HepG2 (cell line): ENCODE results near the gene ZBP1. TPM values are rescaled to one million over a fixed set of nuclear protein-coding genes. Genes with fewer than 3 reads are reported as not detected.

Experiments used
- AFF4 ChIP-seq: sonication (generic); formaldehyde crosslinking; IDR thresholded peaks from 2 replicates; pipeline ENCODE4 v1.4.0; 2020; ENCODE audit warnings: missing genetic modification reagents
- CHD2 ChIP-seq: IDR thresholded peaks from 2 replicates; pipeline ENCODE4 v1.6.1; 2011; ENCODE audit warnings: low read depth, low read length, improper control_type of control experiment
- CREM ChIP-seq, 2 experiments: sonication (generic) in 1 of 2; formaldehyde crosslinking in 1 of 2; IDR thresholded peaks; 2 replicates each; pipeline versions ENCODE4 v1.4.0 to v1.6.1; 2016 to 2020; ENCODE audit warnings: antibody characterized with exemption in 1 of 2, mild to moderate bottlenecking in 1 of 2, missing genetic modification reagents in 1 of 2
- GATAD2A ChIP-seq: IDR thresholded peaks from 2 replicates; pipeline ENCODE4 v1.6.1; 2016
- GLI4 ChIP-seq: sonication (generic); formaldehyde crosslinking; IDR thresholded peaks from 2 replicates; pipeline ENCODE4 v1.5.1; 2020; ENCODE audit warnings: missing genetic modification reagents, mild to moderate bottlenecking, moderate library complexity, borderline replicate concordance
- HNF4G ChIP-seq, 2 experiments: sonication (generic) in 1 of 2; formaldehyde crosslinking in 1 of 2; IDR thresholded peaks; 2 replicates each; pipeline versions ENCODE4 v1.4.0 to v1.6.1; 2011 to 2020; ENCODE audit warnings: borderline replicate concordance in 2 of 2, low read depth in 2 of 2, mild to moderate bottlenecking in 2 of 2, low read length in 1 of 2, missing genetic modification reagents in 1 of 2, moderate library complexity in 1 of 2
- JUNB ChIP-seq: sonication (generic); formaldehyde crosslinking; IDR thresholded peaks from 2 replicates; pipeline ENCODE4 v1.8.0; 2022; ENCODE audit warnings: missing genetic modification reagents, mild to moderate bottlenecking, borderline replicate concordance
- MTA1 ChIP-seq: sonication (generic); formaldehyde crosslinking; IDR thresholded peaks from 2 replicates; pipeline ENCODE4 v1.4.0; 2020; ENCODE audit warnings: missing genetic modification reagents, mild to moderate bottlenecking, borderline replicate concordance
- POLR2A ChIP-seq, 2 experiments: IDR thresholded peaks; 2 replicates each; pipeline ENCODE4 v1.6.1; 2011; ENCODE audit warnings: low read depth in 2 of 2, low read length in 2 of 2, mild to moderate bottlenecking in 1 of 2, moderate library complexity in 1 of 2; ENCODE audit not compliant: insufficient read depth in 1 of 2
- SMARCC2 ChIP-seq: fragments of 450-650 bp; IDR thresholded peaks from 2 replicates; pipeline ENCODE4 v1.6.1; 2017; ENCODE audit warnings: antibody characterized with exemption, mild to moderate bottlenecking
- TBX3 ChIP-seq: fragments of 450-650 bp; IDR thresholded peaks from 2 replicates; pipeline ENCODE4 v1.6.1; 2017; ENCODE audit warnings: antibody characterized with exemption, mild to moderate bottlenecking, inconsistent platforms, borderline replicate concordance
- ZBTB43 ChIP-seq: sonication (generic); formaldehyde crosslinking; conservative IDR thresholded peaks from 2 replicates; pipeline ENCODE4 v1.4.0; 2020; ENCODE audit warnings: missing genetic modification reagents
- ZNF180 ChIP-seq: sonication (generic); formaldehyde crosslinking; IDR thresholded peaks from 2 replicates; pipeline ENCODE4 v1.4.0; 2020; ENCODE audit warnings: low read depth, missing genetic modification reagents, borderline replicate concordance
- ZNF20 ChIP-seq: sonication (generic); formaldehyde crosslinking; IDR thresholded peaks from 2 replicates; pipeline ENCODE4 v1.4.0; 2020; ENCODE audit warnings: mild to moderate bottlenecking, moderate library complexity, missing genetic modification reagents
- ZNF549 ChIP-seq: sonication (generic); formaldehyde crosslinking; IDR thresholded peaks from 2 replicates; pipeline ENCODE4 v1.5.0; 2020; ENCODE audit warnings: missing genetic modification reagents
- ZNF572 ChIP-seq: sonication (generic); formaldehyde crosslinking; IDR thresholded peaks from 2 replicates; pipeline ENCODE4 v1.5.1; 2020; ENCODE audit warnings: mild to moderate bottlenecking, missing genetic modification reagents
- ZNF597 ChIP-seq: sonication (generic); formaldehyde crosslinking; IDR thresholded peaks from 2 replicates; pipeline ENCODE4 v1.5.0; 2020; ENCODE audit warnings: missing genetic modification reagents
- ZNF598 ChIP-seq: sonication (generic); formaldehyde crosslinking; IDR thresholded peaks from 2 replicates; pipeline ENCODE4 v1.5.1; 2020; ENCODE audit warnings: mild to moderate bottlenecking, missing genetic modification reagents, borderline replicate concordance
- ZNF652 ChIP-seq: IDR thresholded peaks from 2 replicates; pipeline ENCODE4 v1.6.1; 2016; ENCODE audit warnings: low read depth, borderline replicate concordance
- ZNF83 ChIP-seq: sonication (generic); formaldehyde crosslinking; IDR thresholded peaks from 2 replicates; pipeline ENCODE4 v1.4.0; 2020; ENCODE audit warnings: missing genetic modification reagents, mild to moderate bottlenecking, borderline replicate concordance
- ZNF891 ChIP-seq: sonication (generic); formaldehyde crosslinking; IDR thresholded peaks from 2 replicates; pipeline ENCODE4 v1.5.0; 2020; ENCODE audit warnings: mild to moderate bottlenecking, missing genetic modification reagents
- polyA plus RNA-seq, 8 experiments: library from polyadenylated mRNA; depleted of rRNA in 3 of 8; stranded (reverse) in 7 of 8; unstranded in 1 of 8; fragments of >200 nt; fragmentation: Illumina TruSeq in 4 of 8; extraction: Trizol in 4 of 8; gene quantifications; 2 replicates each; pipeline versions ENCODE4 v1.2.1 to v1.2.3, GENCODE V29; 2011 to 2016; ENCODE audit warnings: low read depth in 4 of 8, missing spikeins in 1 of 8, mixed read lengths in 1 of 8; ENCODE audit not compliant: insufficient read depth in 1 of 8
- total RNA-seq, 5 experiments: library from RNA; depleted of rRNA; stranded (reverse); fragments of >200 nt; fragmentation: Illumina TruSeq; extraction: Trizol; gene quantifications; 2 replicates each; pipeline ENCODE4 v1.2.3, GENCODE V29; 2016; ENCODE audit warnings: low read depth in 1 of 5
- TF ChIP-seq, protein P1 (sequence below): sonication (generic); formaldehyde crosslinking; IDR thresholded peaks from 2 replicates; pipeline ENCODE4 v1.8.0; 2023; ENCODE audit warnings: mild to moderate bottlenecking, missing genetic modification reagents

ZBP1 gene
- total and polyA plus RNA-seq, 2 of the 13 experiments (the other 11 are each of a cell fraction or from before 2014, with no cell fraction given) = not detected

DNA sequence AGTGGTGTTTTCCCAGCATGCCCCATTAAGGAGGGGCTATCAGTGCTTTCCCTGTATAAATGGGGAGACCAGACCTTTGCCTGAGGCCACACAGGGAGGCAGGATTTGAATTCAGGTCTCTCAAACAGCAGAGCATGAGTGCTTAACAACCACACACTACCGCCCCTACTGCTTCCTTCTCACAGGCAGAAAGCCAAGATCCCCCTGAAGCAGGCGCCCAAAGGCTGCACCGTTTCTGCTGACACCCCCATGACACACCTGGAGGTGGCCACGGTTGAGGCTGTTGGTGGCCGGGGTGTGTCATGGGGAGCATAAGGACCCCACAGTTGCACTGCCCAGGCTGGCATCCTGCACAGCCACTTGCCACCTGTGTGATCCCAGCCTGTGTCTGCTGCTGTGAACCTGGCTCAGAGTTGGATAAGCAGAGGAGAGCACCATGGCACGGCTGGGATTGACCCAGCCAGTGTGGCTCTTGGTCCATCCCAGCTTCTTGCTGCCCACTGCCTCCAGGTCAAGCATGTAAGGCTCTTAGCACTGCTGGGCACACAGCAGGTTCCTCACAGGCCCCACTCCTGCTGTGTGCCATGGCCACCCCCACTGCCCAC, 31.0 kb downstream of the ZBP1 start (continued):
- TF ChIP-seq, protein P1, sequence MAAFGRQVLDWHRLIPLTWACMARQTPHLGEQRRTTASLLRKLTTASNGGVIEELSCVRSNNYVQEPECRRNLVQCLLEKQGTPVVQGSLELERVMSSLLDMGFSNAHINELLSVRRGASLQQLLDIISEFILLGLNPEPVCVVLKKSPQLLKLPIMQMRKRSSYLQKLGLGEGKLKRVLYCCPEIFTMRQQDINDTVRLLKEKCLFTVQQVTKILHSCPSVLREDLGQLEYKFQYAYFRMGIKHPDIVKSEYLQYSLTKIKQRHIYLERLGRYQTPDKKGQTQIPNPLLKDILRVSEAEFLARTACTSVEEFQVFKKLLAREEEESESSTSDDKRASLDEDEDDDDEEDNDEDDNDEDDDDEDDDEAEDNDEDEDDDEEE (CRISPR knock-in tag) = no peak
- no peak for TF ChIP-seq GATAD2A (CRISPR knock-in tag)
- TF ChIP-seq ZNF20 (CRISPR knock-in tag) = no peak
- no peak; the same call in 1 of the 2 replicates for TF ChIP-seq ZNF891 (CRISPR knock-in tag)
- TF ChIP-seq ZNF83 (CRISPR knock-in tag) = 0 out of 2 replicates have a peak, but pooled peaks have one; percentile 38
- TF ChIP-seq AFF4 (CRISPR knock-in tag) = no peak
- TF ChIP-seq ZNF549 (CRISPR knock-in tag) = no peak
- no peak for TF ChIP-seq MTA1 (CRISPR knock-in tag)
- no peak; a peak in 1 of 4 replicates for TF ChIP-seq POLR2A (IDR thresholded peaks at IDR 0.05; ENCODE audit: insufficient read depth in 1 of 2, low read depth in 2 of 2, low read length in 2 of 2)
- no peak for TF ChIP-seq SMARCC2
- no peak for TF ChIP-seq TBX3
- no peak for TF ChIP-seq ZNF597 (CRISPR knock-in tag)
- no peak; the same call in 1 of the 2 replicates for TF ChIP-seq ZNF598 (CRISPR knock-in tag)
- no peak for TF ChIP-seq ZNF652 (CRISPR knock-in tag)
- no peak for TF ChIP-seq ZNF180 (CRISPR knock-in tag)
- TF ChIP-seq HNF4G (IDR thresholded peaks at IDR 0.05; ENCODE audit: borderline replicate concordance, low read depth, low read length) = no peak
- TF ChIP-seq HNF4G (CRISPR knock-in tag; IDR thresholded peaks at IDR 0.05; ENCODE audit: borderline replicate concordance, low read depth) = no peak
- no peak for TF ChIP-seq CREM (IDR thresholded peaks at IDR 0.05)
- TF ChIP-seq CREM (CRISPR knock-in tag; IDR thresholded peaks at IDR 0.05) = no peak
- TF ChIP-seq CHD2 = no peak
- TF ChIP-seq ZBTB43 (CRISPR knock-in tag) = no peak
- peak; percentile 100 for TF ChIP-seq ZNF572
- TF ChIP-seq JUNB (CRISPR knock-in tag) = no peak
- no peak for TF ChIP-seq GLI4 (CRISPR knock-in tag)
